KMS-11 (cell line): ENCODE results near the gene ACY1.

Experiments
- H2AFZ ChIP-seq: fragments of 200-600 bp; sonication (generic); 2 replicates; pipeline ENCODE4 v1.6.1; 2016; ENCODE audit warnings: antibody characterized with exemption, mixed run types, low read depth
- H3K27ac ChIP-seq: fragments of 200-600 bp; sonication (generic); 2 replicates; pipeline ENCODE4 v1.6.1; 2016; ENCODE audit warnings: mild to moderate bottlenecking, mixed run types
- H3K27me3 ChIP-seq: fragments of 200-600 bp; sonication (generic); 2 replicates; pipeline ENCODE4 v1.6.1; 2017; ENCODE audit warnings: mild to moderate bottlenecking, low read depth, mixed run types, moderate library complexity; ENCODE audit not compliant: insufficient read depth
- H3K36me3 ChIP-seq: fragments of 200-600 bp; sonication (generic); 2 replicates; pipeline ENCODE4 v1.6.1; 2017; ENCODE audit warnings: mild to moderate bottlenecking, mixed run types; ENCODE audit not compliant: insufficient read depth
- H3K4me1 ChIP-seq: fragments of 200-600 bp; sonication (generic); 2 replicates; pipeline ENCODE4 v1.6.1; 2016; ENCODE audit warnings: mild to moderate bottlenecking, low read depth, mixed run types; ENCODE audit not compliant: poor library complexity, severe bottlenecking
- H3K4me2 ChIP-seq: fragments of 200-600 bp; sonication (generic); 2 replicates; pipeline ENCODE4 v1.7.0; 2016; ENCODE audit warnings: mild to moderate bottlenecking, mixed run types
- H3K4me3 ChIP-seq: fragments of 200-600 bp; sonication (generic); IDR thresholded peaks from 2 replicates; pipeline ENCODE4 v1.6.1; 2017; ENCODE audit warnings: low read depth, low read length, mixed read lengths; ENCODE audit not compliant: insufficient read depth
- H3K79me2 ChIP-seq: fragments of 200-600 bp; sonication (generic); 2 replicates; pipeline ENCODE4 v1.6.1; 2016; ENCODE audit warnings: low read depth, mixed run types; ENCODE audit not compliant: insufficient read depth
- H3K9ac ChIP-seq: fragments of 200-600 bp; sonication (generic); 2 replicates; pipeline ENCODE4 v1.6.1; 2016; ENCODE audit warnings: mild to moderate bottlenecking, mixed run types
- H4K20me1 ChIP-seq: fragments of 200-600 bp; sonication (generic); 2 replicates; pipeline ENCODE4 v1.6.1; 2016; ENCODE audit warnings: mild to moderate bottlenecking, mixed run types; ENCODE audit not compliant: insufficient read depth
- CTCF ChIP-seq: fragments of 200-600 bp; sonication (generic); conservative IDR thresholded peaks from 2 replicates; pipeline ENCODE4 v1.6.1; 2017; ENCODE audit warnings: low read depth, mild to moderate bottlenecking, antibody characterized with exemption, low read length, moderate library complexity, mixed read lengths

Gene ACY1

GRCh38 chr3:51983578-51984268 is 388 bp downstream of the ACY1 start:
- H3K9ac ChIP-seq, result peak overlapping the region; percentile 79
- peak overlapping the region; percentile 73 for H3K27ac ChIP-seq
- H2AFZ ChIP-seq, result peak overlapping the region; percentile 58; the same call in 1 of the 2 replicates
- H3K36me3 ChIP-seq, result no peaks in the 10 kb centered on the region
- TF ChIP-seq CTCF, result no peak
- H3K27me3 ChIP-seq, result no peaks in the 10 kb centered on the region
- H3K4me1 ChIP-seq, result peaks cover 4% of the 10 kb centered on the region
- peak overlapping the region; percentile 94; the same call in 1 of the 2 replicates for H3K4me2 ChIP-seq
- H3K4me3 ChIP-seq, result peak overlapping the region; percentile 68
- no peaks in the 10 kb centered on the region for H4K20me1 ChIP-seq
- H3K79me2 ChIP-seq, result no peaks in the 10 kb centered on the region

GRCh38 chr3:51984269-51984647 is 923 bp downstream of the ACY1 start:
- H3K4me2 ChIP-seq, result no peak overlapping the region
- H3K9ac ChIP-seq, result no peak overlapping the region
- no peak for TF ChIP-seq CTCF
- peaks cover 4% of the 10 kb centered on the region for H3K4me1 ChIP-seq
- H3K27me3 ChIP-seq, result no peaks in the 10 kb centered on the region
- H3K27ac ChIP-seq, result no peak overlapping the region
- no peaks in the 10 kb centered on the region for H3K79me2 ChIP-seq
- H3K4me3 ChIP-seq, result no peak overlapping the region
- no peaks in the 10 kb centered on the region for H3K36me3 ChIP-seq
- no peaks in the 10 kb centered on the region for H4K20me1 ChIP-seq
- no peak overlapping the region for H2AFZ ChIP-seq

DNA sequence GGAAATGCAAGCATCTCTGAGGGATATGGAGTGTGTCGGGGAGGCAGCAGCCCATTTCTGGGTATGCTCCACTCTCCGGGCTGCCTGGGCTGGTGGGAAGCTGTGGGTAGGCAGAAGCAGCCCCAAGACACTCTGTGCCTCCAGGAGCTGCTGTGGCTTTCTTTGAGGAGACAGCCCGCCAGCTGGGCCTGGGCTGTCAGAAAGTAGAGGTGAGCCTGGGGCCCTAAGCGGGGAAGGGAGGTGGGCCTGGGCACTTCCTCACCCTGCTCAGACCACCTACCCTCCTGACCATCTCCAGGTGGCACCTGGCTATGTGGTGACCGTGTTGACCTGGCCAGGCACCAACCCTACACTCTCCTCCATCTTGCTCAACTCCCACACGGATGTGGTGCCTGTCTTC is 1.7 kb downstream of the ACY1 start:
- no peaks in the 10 kb centered on the region for H3K27me3 ChIP-seq
- no peak overlapping the region for H3K27ac ChIP-seq
- no peak overlapping the region for H2AFZ ChIP-seq
- H3K79me2 ChIP-seq, result no peaks in the 10 kb centered on the region
- H3K9ac ChIP-seq, result no peak overlapping the region
- no peak overlapping the region for H3K4me2 ChIP-seq
- no peak for TF ChIP-seq CTCF
- no peaks in the 10 kb centered on the region for H4K20me1 ChIP-seq
- H3K36me3 ChIP-seq, result no peaks in the 10 kb centered on the region
- H3K4me1 ChIP-seq, result peaks cover 4% of the 10 kb centered on the region
- no peak overlapping the region for H3K4me3 ChIP-seq

DNA sequence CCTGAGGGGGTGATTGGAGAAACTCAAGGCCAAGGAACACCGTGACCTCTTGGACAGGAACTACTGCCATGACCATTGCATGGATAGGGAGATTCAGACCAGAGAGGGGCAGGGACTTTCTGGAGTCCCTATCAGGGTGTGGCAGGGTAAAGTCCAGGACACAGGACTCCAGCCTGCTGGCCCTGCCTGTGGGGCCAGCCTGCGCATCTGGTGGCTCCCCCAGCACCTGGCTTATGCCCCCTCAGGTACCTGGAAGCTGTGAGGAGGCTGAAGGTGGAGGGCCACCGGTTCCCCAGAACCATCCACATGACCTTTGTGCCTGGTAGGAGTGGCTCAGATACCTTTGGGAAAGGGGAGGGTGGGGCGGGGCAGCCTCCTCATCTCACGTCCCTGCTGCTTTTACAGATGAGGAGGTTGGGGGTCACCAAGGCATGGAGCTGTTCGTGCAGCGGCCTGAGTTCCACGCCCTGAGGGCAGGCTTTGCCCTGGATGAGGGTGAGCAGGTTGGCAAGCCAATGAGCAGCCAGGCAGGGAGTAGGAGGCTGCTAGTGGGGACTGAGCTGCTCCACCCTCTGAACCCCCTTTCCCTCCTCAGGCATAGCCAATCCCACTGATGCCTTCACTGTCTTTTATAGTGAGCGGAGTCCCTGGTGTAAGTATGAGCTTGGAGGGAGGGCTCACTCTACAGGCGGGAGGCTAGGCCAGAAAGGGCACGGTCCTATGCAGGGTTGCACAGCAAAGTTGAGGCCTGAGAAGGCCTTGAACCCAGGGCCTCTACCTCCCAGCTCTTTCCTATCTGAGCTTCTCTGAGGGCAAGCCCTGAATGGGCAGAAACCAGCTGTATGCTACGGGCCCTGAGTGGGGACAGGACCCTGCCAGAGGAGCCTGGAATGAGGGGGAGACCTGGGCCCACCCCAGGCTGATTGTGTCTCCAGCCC is 2.9 kb downstream of the ACY1 start:
- no peak overlapping the region for H3K9ac ChIP-seq
- H3K27me3 ChIP-seq, result no peaks in the 10 kb centered on the region
- no peak overlapping the region for H2AFZ ChIP-seq
- H3K36me3 ChIP-seq, result no peaks in the 10 kb centered on the region
- H3K4me3 ChIP-seq, result no peak overlapping the region
- H3K4me2 ChIP-seq, result no peak overlapping the region
- H4K20me1 ChIP-seq, result no peaks in the 10 kb centered on the region
- H3K4me1 ChIP-seq, result peaks cover 4% of the 10 kb centered on the region
- no peak for TF ChIP-seq CTCF
- H3K79me2 ChIP-seq, result no peaks in the 10 kb centered on the region
- H3K27ac ChIP-seq, result no peak overlapping the region
